Central memory CD8-positive, alpha-beta T cell (primary cell): ENCODE measurements around the gene AURKAIP1.
A peak's percentile ranks its signal among the peaks of the same experiment; 100 is the strongest.

Source experiments
- ATAC-seq: fragments of 150-1000 bp; cut with Tn5 transposase; replicated peaks from 2 replicates; pipeline ENCODE4 v1.10.0; 2022; ENCODE audit warnings: mild to moderate bottlenecking, moderate FRiP score, moderate number of reproducible peaks; ENCODE audit not compliant: poor library complexity, severe bottlenecking; ENCODE audit errors: extremely low read depth
- DNase-seq, 2 donors: peaks; one replicate each; pipeline ENCODE4 v3.0.0; 2021; ENCODE audit warnings: low spot score in 2 of 2
- H3K27ac Mint-ChIP-seq: one replicate; pipeline ENCODE4 v1.8.0; 2022; ENCODE audit warnings: low read depth, mild to moderate bottlenecking, moderate library complexity, mixed read lengths
- H3K27me3 Mint-ChIP-seq: one replicate; pipeline ENCODE4 v1.8.0; 2022; ENCODE audit warnings: mixed read lengths
- H3K36me3 Mint-ChIP-seq: one replicate; pipeline ENCODE4 v1.8.0; 2022; ENCODE audit warnings: mild to moderate bottlenecking, moderate library complexity, mixed read lengths; ENCODE audit not compliant: insufficient read depth
- H3K4me1 Mint-ChIP-seq: one replicate; pipeline ENCODE4 v1.8.0; 2022; ENCODE audit warnings: mixed read lengths
- H3K4me3 Mint-ChIP-seq: one replicate; pipeline ENCODE4 v1.8.0; 2022; ENCODE audit warnings: mild to moderate bottlenecking, moderate library complexity, mixed read lengths
- H3K9me3 Mint-ChIP-seq: one replicate; pipeline ENCODE4 v1.8.0; 2022; ENCODE audit warnings: mixed read lengths

AURKAIP1 gene

GRCh38 chr1:1343811-1344421, 31.1 kb downstream of the AURKAIP1 start:
- no peaks in the 10 kb centered on the region for H3K9me3 Mint-ChIP-seq
- DNase-seq (no peak), ATAC-seq (no peak)
- no peak overlapping the region for H3K4me3 Mint-ChIP-seq
- no peak overlapping the region for H3K27ac Mint-ChIP-seq
- H3K4me1 Mint-ChIP-seq, result peaks cover 18% of the 10 kb centered on the region
- H3K36me3 Mint-ChIP-seq, result peaks cover 4% of the 10 kb centered on the region
- H3K27me3 Mint-ChIP-seq, result no peaks in the 10 kb centered on the region

- ATAC-seq, result no peak
These were observed 32.4 kb downstream of the AURKAIP1 start for GRCh38 chr1:1342584-1343115.

GRCh38 chr1:1342061-1342562, 32.9 kb downstream of the AURKAIP1 start:
- H3K27ac Mint-ChIP-seq, result no peak overlapping the region
- no peaks in the 10 kb centered on the region for H3K27me3 Mint-ChIP-seq
- H3K4me1 Mint-ChIP-seq, result peaks cover 12% of the 10 kb centered on the region
- ATAC-seq, result no peak
- H3K36me3 Mint-ChIP-seq, result peaks cover 5% of the 10 kb centered on the region
- no peaks in the 10 kb centered on the region for H3K9me3 Mint-ChIP-seq
- DNase-seq, result no peak
- no peak overlapping the region for H3K4me3 Mint-ChIP-seq

More at GRCh38 chr1:1342584-1343115, 32.4 kb downstream of the AURKAIP1 start:
- peaks cover 5% of the 10 kb centered on the region for H3K36me3 Mint-ChIP-seq
- H3K27ac Mint-ChIP-seq, result no peak overlapping the region
- H3K4me3 Mint-ChIP-seq, result no peak overlapping the region
- no peaks in the 10 kb centered on the region for H3K27me3 Mint-ChIP-seq
- DNase-seq, result no peak
- peaks cover 17% of the 10 kb centered on the region for H3K4me1 Mint-ChIP-seq
- no peaks in the 10 kb centered on the region for H3K9me3 Mint-ChIP-seq

- ATAC-seq, result no peak
- no peaks in the 10 kb centered on the region for H3K27me3 Mint-ChIP-seq
These were observed 33.4 kb downstream of the AURKAIP1 start for GRCh38 chr1:1341549-1342021.

GRCh38 chr1:1340791-1341548, 34.0 kb downstream of the AURKAIP1 start:
- no peak overlapping the region for H3K27ac Mint-ChIP-seq

More at GRCh38 chr1:1341549-1342021, 33.4 kb downstream of the AURKAIP1 start:
- peaks cover 5% of the 10 kb centered on the region for H3K36me3 Mint-ChIP-seq
- peaks cover 7% of the 10 kb centered on the region for H3K4me1 Mint-ChIP-seq
- H3K27ac Mint-ChIP-seq, result no peak overlapping the region
- no peak for DNase-seq
- H3K9me3 Mint-ChIP-seq, result no peaks in the 10 kb centered on the region
- H3K4me3 Mint-ChIP-seq, result no peak overlapping the region

GRCh38 chr1:1340185-1340584, 34.8 kb downstream of the AURKAIP1 start:
- ATAC-seq (no peak), DNase-seq (no peak)
- no peaks in the 10 kb centered on the region for H3K9me3 Mint-ChIP-seq
- H3K36me3 Mint-ChIP-seq, result peaks cover 5% of the 10 kb centered on the region
- peaks cover 4% of the 10 kb centered on the region for H3K4me1 Mint-ChIP-seq
- H3K27me3 Mint-ChIP-seq, result no peaks in the 10 kb centered on the region
- no peak overlapping the region for H3K27ac Mint-ChIP-seq
- no peak overlapping the region for H3K4me3 Mint-ChIP-seq

More at GRCh38 chr1:1340791-1341548, 34.0 kb downstream of the AURKAIP1 start:
- Mint-ChIP-seq H3K36me3 (peaks cover 5% of the 10 kb centered on the region), H3K9me3 (no peaks in the 10 kb centered on the region), H3K27me3 (no peaks in the 10 kb centered on the region), H3K4me3 (no peak overlapping the region), H3K4me1 (peaks cover 4% of the 10 kb centered on the region)
- ATAC-seq, result no peak
- no peak for DNase-seq

GRCh38 chr1:1338278-1338677, 36.7 kb downstream of the AURKAIP1 start:
- no peak for ATAC-seq

GRCh38 chr1:1337793-1338147, 37.2 kb downstream of the AURKAIP1 start:
- no peaks in the 10 kb centered on the region for H3K27me3 Mint-ChIP-seq
- ATAC-seq, result no peak

More at GRCh38 chr1:1338278-1338677, 36.7 kb downstream of the AURKAIP1 start:
- H3K27me3 Mint-ChIP-seq, result no peaks in the 10 kb centered on the region
- peaks cover under 1% of the 10 kb centered on the region for H3K4me1 Mint-ChIP-seq
- DNase-seq, result no peak
- no peak overlapping the region for H3K4me3 Mint-ChIP-seq
- no peak overlapping the region for H3K27ac Mint-ChIP-seq
- peaks cover 10% of the 10 kb centered on the region for H3K36me3 Mint-ChIP-seq
- H3K9me3 Mint-ChIP-seq, result no peaks in the 10 kb centered on the region

GRCh38 chr1:1336931-1337792, 37.8 kb downstream of the AURKAIP1 start:
- Mint-ChIP-seq H3K27ac (peak overlapping the region; percentile 29), H3K9me3 (no peaks in the 10 kb centered on the region)
- ATAC-seq, result no peak

More at GRCh38 chr1:1337793-1338147, 37.2 kb downstream of the AURKAIP1 start:
- DNase-seq, result no peak
- H3K9me3 Mint-ChIP-seq, result no peaks in the 10 kb centered on the region
- peak overlapping the region; percentile 29 for H3K27ac Mint-ChIP-seq
- no peak overlapping the region for H3K4me3 Mint-ChIP-seq
- peaks cover 10% of the 10 kb centered on the region for H3K36me3 Mint-ChIP-seq
- no peaks in the 10 kb centered on the region for H3K4me1 Mint-ChIP-seq

GRCh38 chr1:1336446-1336845, 38.6 kb downstream of the AURKAIP1 start:
- Mint-ChIP-seq H3K4me1 (no peaks in the 10 kb centered on the region), H3K27me3 (no peaks in the 10 kb centered on the region), H3K9me3 (no peaks in the 10 kb centered on the region), H3K4me3 (no peak overlapping the region), H3K27ac (no peak overlapping the region), H3K36me3 (peaks cover 10% of the 10 kb centered on the region)
- DNase-seq (no peak), ATAC-seq (no peak)

More at GRCh38 chr1:1336931-1337792, 37.8 kb downstream of the AURKAIP1 start:
- no peak for DNase-seq
- no peaks in the 10 kb centered on the region for H3K4me1 Mint-ChIP-seq
- H3K4me3 Mint-ChIP-seq, result no peak overlapping the region
- H3K36me3 Mint-ChIP-seq, result peaks cover 10% of the 10 kb centered on the region
- no peaks in the 10 kb centered on the region for H3K27me3 Mint-ChIP-seq

GRCh38 chr1:1335792-1336248, 39.2 kb downstream of the AURKAIP1 start:
- ATAC-seq (no peak), DNase-seq (no peak)
- Mint-ChIP-seq H3K27ac (no peak overlapping the region), H3K4me1 (no peaks in the 10 kb centered on the region), H3K27me3 (no peaks in the 10 kb centered on the region), H3K36me3 (peaks cover 8% of the 10 kb centered on the region), H3K4me3 (no peak overlapping the region), H3K9me3 (no peaks in the 10 kb centered on the region)

GRCh38 chr1:1335283-1335682, 39.7 kb downstream of the AURKAIP1 start:
- DNase-seq (no peak), ATAC-seq (no peak)
- H3K9me3 Mint-ChIP-seq, result no peaks in the 10 kb centered on the region
- peaks cover 8% of the 10 kb centered on the region for H3K36me3 Mint-ChIP-seq
- H3K27me3 Mint-ChIP-seq, result no peaks in the 10 kb centered on the region
- H3K27ac Mint-ChIP-seq, result no peak overlapping the region
- no peaks in the 10 kb centered on the region for H3K4me1 Mint-ChIP-seq
- H3K4me3 Mint-ChIP-seq, result no peak overlapping the region
